GM18511 (cell line): Measurements from ENCODE around the gene MDN1.
A peak's percentile ranks its signal among the peaks of the same experiment; 100 is the strongest.
"Not testable (repeated sequence)": the region's sequence is repeated elsewhere in the genome, so short reads cannot be mapped to it uniquely, and the experiment has no call there.

Source experiments
- ATAC-seq: cut with Tn5 transposase; IDR thresholded peaks from one replicate; pipeline ENCODE4 v1.9.1; 2021; ENCODE audit warnings: mild to moderate bottlenecking, moderate library complexity; ENCODE audit not compliant: unreplicated experiment

Gene MDN1

DNA sequence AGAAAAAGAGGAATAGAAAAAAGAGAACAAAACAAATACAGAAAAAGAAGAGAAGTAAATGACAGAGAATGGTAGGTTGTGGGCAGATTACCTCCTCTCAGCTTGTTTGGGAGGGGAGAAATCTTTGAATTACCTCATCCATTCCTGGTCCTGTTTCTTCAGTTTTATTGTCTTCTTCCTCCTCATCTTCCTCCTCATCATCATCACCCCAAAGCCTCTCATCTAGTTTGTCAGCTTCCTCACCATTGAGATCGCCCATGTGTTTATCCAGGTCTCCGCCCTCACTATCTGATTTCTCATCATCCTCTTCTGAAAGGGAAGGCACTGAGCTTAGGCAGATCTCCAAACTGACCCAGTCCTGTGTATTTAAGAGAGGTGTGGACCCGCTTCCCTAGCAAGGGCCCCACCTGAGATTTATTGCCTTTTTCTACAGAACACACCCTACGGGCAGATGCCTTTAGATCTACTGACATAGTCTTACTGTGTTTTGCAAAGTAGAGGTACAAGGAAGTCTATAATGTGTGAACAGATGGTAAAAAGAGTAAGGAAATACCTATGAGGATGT lies 156.9 kb downstream of the MDN1 start:
- no peak for ATAC-seq

GRCh38 chr6:89661559-89661958 lies 158.0 kb downstream of the MDN1 start:
- no peak for ATAC-seq

- ATAC-seq = no peak
Measured at GRCh38 chr6:89660981-89661380, 158.6 kb downstream of the MDN1 start.

GRCh38 chr6:89657445-89658158 lies 162.0 kb downstream of the MDN1 start:
- ATAC-seq = no peak

- no peak for ATAC-seq
Measured at GRCh38 chr6:89655122-89655521, 164.5 kb downstream of the MDN1 start.

DNA sequence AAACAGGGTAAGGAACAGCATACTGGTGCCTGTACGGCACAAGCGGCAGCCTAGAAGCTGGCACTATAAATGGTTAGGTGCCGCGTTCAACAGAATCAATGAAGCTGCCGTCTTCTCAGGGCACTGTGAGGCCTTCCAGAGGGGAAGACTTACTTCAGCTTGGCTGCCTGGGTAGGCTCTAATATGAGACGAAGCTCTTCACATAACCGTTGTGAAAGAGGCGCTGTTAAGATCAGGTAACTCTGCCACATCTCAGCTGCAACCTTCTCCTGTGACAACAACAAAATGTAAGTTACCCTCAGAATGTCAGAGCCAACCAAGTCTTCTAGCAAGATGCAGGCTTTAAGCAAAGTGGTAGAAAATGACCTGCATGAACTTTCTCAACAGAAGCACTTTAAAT lies 169.0 kb downstream of the MDN1 start:
- no peak for ATAC-seq

- ATAC-seq = no peak
Measured at GRCh38 chr6:89649682-89650081, 169.9 kb downstream of the MDN1 start.

- no peak for ATAC-seq
Measured at GRCh38 chr6:89644864-89645263, 174.7 kb downstream of the MDN1 start.

DNA sequence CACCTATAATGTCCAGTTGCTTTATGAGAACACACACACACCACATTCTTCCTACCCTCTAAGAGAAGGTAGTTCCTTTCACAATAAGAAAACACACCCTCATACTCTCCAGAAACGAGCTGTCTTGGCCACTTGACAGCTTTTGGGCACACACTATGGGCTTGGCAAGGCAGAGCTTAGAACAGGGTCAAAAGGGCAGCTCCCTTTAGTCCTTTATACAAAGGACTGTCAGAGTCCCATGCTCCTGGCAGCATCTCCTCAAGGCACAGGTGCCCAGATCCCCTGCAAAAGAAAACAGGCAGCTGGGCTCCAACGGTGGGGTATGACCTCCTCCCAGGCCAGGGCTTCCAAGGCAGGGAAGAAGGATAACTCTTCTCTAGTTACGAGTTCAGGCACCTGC lies 176.2 kb downstream of the MDN1 start:
- no peak for ATAC-seq

GRCh38 chr6:89642956-89643355 lies 176.6 kb downstream of the MDN1 start:
- no peak for ATAC-seq

DNA sequence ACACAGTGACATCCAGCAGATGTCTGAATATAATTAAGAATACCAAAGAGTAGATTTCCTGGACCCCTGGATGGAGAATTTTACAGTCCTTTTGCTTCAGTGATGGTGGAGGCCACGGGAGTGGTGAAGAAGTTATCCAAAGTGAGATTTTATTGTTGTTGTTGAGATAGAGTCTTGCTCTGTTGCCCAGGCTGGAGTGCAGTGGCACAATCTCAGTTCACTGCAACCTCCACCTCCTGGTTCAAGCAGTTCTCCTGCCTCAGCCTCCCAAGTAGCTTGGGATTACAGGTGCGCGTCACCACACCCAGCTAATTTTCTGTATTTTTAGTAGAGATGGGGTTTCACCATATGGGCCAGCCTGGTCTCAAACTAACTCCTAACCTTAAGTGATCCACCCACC lies 178.0 kb downstream of the MDN1 start:
- ATAC-seq = not testable (repeated sequence)

GRCh38 chr6:89640804-89641203 lies 178.8 kb downstream of the MDN1 start:
- no peak for ATAC-seq

- ATAC-seq = peak; percentile 99
Measured at GRCh38 chr6:89638320-89639195, 181.0 kb downstream of the MDN1 start, which contains the start of gene LYRM2. Gene LYRM2, minus strand, starts transcription at chr6:89638747. Its CDS starts 31 bp downstream, at chr6:89638716.

- peak; percentile 14 for ATAC-seq
Measured at GRCh38 chr6:89637960-89638319, 181.7 kb downstream of the MDN1 start.

DNA sequence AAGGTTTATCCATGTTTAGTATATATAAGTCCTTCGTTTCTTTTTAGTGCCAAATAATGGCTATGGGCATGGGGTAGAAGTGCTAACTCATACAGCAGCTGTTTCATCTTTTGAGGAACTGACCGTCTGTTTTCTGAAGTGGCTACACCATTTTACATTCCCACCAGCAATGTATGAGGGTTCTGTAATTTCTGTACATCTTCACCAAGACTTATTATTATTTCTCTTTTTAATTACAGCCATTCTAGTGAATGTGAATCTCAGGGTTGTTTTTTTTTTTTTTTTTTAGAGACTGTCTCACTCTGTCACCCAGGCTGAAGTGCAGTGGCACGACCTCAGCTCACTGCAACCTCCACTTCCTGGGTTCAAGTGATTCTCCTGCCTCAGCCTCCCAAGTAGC lies 183.2 kb downstream of the MDN1 start:
- not testable (repeated sequence) for ATAC-seq

DNA sequence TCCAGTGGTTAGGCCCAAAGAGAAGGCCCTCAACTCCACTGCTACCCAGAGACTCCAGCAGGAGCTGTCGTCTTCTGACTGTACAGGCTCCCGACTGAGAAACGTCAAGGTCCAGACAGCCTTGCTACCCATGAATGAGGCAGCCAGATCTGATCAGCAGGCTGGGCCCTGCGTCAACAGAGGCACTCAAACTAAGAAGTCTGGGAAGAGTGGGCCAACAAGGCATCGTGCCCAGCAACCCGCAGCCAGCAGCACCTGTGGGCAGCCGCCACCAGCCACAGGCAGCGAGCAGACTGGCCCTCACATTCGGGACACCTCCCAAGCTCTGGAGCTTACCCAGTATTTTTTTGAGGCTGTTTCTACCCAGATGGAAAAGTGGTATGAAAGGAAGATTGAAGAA lies 189.1 kb downstream of the MDN1 start:
- no peak for ATAC-seq

DNA sequence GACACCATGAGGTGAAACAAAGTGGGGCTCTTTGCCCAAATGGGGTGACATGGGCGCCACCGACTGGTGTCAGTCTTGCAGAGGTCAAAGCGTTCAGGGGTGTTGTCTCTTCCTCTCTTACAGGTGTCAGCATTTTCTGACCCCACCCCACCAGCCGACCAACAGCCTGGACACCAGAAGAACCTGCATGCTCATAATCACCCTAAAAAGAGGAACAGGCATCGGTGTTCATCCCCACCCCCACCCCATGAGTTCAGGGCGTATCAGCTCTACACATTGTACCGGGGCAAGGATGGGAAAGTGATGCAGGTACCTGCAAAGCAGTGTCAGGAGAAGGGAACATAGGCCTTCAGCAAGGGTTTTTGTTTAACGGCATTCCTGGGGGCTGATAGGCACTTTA lies 195.8 kb downstream of the MDN1 start:
- no peak for ATAC-seq

DNA sequence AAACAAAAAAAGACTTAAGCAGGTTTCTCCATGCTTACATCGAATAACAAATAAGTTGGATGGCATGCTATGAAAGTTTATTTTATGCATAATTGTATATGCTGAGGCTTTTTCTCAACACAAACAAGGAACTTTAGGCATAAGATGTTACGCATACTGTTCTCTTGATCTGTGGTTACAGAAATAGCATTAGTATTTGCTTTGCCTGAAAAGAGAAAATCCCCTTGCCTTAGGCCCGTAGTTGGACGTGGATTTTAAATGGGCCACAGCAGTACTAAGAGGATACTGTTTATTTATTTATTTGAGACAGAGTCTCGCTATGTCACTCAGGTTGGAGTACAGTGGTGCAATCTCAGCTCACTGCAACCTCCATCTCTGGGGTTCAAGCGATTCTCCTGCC lies 200.0 kb downstream of the MDN1 start:
- no peak for ATAC-seq

DNA sequence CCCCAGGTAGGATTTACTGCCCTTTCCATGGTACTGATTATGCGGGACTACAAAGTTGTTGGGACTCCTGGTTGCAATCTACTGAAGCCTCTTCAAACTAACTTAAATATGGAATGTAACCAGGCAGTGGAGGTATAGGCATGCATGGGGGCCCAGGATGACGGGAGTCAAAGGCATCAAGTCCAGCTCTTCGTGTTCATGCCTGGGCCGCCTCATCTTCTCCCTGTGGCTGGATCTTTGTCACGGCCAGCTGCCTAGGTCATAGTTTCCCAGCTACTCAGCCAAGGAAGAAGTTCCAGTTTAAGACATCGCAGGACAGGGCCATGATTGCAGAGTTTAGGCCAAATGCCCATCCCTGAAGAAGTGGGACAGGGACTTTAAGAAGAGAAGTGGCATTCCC lies 201.6 kb downstream of the MDN1 start:
- no peak for ATAC-seq

GRCh38 chr6:89616531-89616930 lies 203.1 kb downstream of the MDN1 start:
- ATAC-seq = no peak

- ATAC-seq = no peak
Measured at GRCh38 chr6:89615882-89616281, 203.7 kb downstream of the MDN1 start.

DNA sequence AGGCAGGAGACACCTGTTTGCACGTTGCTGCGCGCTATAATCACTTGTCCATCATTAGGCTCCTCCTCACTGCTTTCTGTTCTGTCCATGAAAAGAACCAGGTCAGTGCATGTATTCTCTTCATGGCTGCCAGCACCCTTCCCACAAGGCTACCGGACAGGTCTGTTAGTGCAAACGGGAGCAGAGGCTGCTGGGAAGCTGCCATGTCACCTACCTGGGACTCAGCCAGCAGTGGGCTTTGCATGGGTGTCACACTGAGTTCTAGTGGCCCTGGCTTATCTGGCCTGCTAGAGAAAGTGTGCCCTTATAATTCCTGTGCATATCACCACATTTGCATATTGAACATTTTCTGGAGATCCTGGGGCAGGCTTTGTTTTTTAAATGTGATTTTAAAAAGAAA lies 205.8 kb downstream of the MDN1 start:
- no peak for ATAC-seq
